OCI-LY3 (cell line): Measurements from ENCODE around the gene MAGI2.

Experiments used
- EZH2phosphoT487 ChIP-seq: fragments of 200-600 bp; shearing (Covaris generic); IDR thresholded peaks from 2 replicates; pipeline ENCODE4 v1.6.1; 2018; ENCODE audit warnings: antibody characterized with exemption, mixed run types, low read depth
- TF ChIP-seq, protein P1 (sequence below): fragments of 200-600, 300-600 bp; sonication (generic); IDR thresholded peaks from 2 replicates; pipeline ENCODE4 v1.5.1; 2014; ENCODE audit warnings: antibody characterized with exemption, low read length, low read depth

DNA sequence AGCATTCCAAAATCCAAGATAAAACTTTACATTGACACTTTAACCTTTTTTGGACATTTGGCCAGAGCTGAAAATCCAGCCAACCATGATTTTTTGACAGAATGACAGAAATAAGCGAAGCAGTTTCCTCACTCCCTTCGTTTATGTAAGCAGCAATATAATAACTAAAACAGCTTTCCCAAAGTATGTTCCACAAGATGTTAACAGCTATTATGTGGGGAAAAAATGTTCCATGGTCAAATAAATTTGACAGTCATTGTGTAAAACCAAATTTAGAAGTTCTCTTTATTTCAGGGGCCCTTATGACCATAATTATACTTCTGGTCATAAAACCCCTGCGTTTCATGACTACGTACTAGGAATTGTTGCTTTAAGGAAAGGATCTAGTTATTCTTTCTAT is 416.5 kb downstream of the MAGI2 start:
- TF ChIP-seq, protein P1, sequence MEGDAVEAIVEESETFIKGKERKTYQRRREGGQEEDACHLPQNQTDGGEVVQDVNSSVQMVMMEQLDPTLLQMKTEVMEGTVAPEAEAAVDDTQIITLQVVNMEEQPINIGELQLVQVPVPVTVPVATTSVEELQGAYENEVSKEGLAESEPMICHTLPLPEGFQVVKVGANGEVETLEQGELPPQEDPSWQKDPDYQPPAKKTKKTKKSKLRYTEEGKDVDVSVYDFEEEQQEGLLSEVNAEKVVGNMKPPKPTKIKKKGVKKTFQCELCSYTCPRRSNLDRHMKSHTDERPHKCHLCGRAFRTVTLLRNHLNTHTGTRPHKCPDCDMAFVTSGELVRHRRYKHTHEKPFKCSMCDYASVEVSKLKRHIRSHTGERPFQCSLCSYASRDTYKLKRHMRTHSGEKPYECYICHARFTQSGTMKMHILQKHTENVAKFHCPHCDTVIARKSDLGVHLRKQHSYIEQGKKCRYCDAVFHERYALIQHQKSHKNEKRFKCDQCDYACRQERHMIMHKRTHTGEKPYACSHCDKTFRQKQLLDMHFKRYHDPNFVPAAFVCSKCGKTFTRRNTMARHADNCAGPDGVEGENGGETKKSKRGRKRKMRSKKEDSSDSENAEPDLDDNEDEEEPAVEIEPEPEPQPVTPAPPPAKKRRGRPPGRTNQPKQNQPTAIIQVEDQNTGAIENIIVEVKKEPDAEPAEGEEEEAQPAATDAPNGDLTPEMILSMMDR = no peak
- TF ChIP-seq EZH2phosphoT487 = no peak
